Measurements from ENCODE around the gene DOCK7. TPM values are rescaled to one million over a fixed set of nuclear protein-coding genes. Genes with fewer than 3 reads are reported as not detected.

DOCK7 gene
- total RNA-seq, 1 experiment from 2014 or later: 43.6 TPM

DNA sequence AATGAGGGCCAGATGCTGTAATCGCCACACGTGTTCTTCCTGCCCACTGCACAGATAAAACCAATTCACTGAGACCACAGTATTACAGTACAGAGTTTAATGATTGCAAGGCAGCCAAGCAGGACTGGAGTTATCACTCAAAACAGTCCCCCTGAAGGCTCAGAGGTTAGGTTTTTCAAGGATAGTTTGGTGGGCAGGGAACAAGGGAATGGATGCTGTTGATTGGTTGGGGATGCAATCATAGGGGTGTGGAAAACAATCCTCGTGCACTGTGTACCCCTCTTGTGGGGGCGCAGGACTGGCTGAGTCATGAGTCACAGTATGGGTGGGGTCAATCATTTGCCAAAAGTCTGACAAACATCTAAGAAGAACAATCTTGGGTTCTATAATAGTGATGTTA, 263.8 kb downstream of the DOCK7 start:
- ChIA-PET POLR2A (no interaction called here), CTCF (no interaction called here)
- no peaks in the 10 kb centered on the region for H3K27me3 ChIP-seq (replicated peaks; ENCODE audit: control insufficient read depth, insufficient read depth, low read length)
- Mint-ChIP-seq H3K27ac (ENCODE audit: unreplicated experiment) (peak overlapping the region; percentile 78), H3K4me3 (ENCODE audit: unreplicated experiment) (no peak overlapping the region), H3K27me3 (ENCODE audit: insufficient read depth, unreplicated experiment) (no peaks in the 10 kb centered on the region), H3K36me3 (ENCODE audit: insufficient read depth, unreplicated experiment) (peaks cover 9% of the 10 kb centered on the region), H3K9me3 (ENCODE audit: unreplicated experiment) (no peaks in the 10 kb centered on the region), H3K4me1 (ENCODE audit: low read depth, unreplicated experiment) (peaks cover 12% of the 10 kb centered on the region)
- no peak overlapping the region for H3K4me3 ChIP-seq (ENCODE audit: low read depth, low read length)
- H3K4me1 ChIP-seq: peaks cover 17% of the 10 kb centered on the region
- DNase-seq: peak in 1 of 2 experiments; percentile 45
- no peaks in the 10 kb centered on the region for H3K36me3 ChIP-seq (ENCODE audit: control insufficient read depth, insufficient read depth, low read length)
- BruUV-seq (replicated peaks): no TSS peak
- no peak for TF ChIP-seq CTCF (IDR thresholded peaks at IDR 0.05; ENCODE audit: insufficient read depth in 1 of 2, low read depth in 1 of 2, low read length in 1 of 2, severe bottlenecking in 1 of 2, unreplicated experiment in 1 of 2)
- H3K9me3 ChIP-seq: no peaks in the 10 kb centered on the region
- intact Hi-C loops (cut with micrococcal nuclease; ENCODE audit: unreplicated experiment): loop anchor here (1.0 kb wide), 1 partner anchor 38 kb away; no protein-coding TSS in a partner anchor

GRCh38 chr1:62423580-62424242, 264.5 kb downstream of the DOCK7 start:
- H3K4me3 ChIP-seq (ENCODE audit: low read depth, low read length): no peak overlapping the region
- H3K4me3 Mint-ChIP-seq (ENCODE audit: unreplicated experiment): no peak overlapping the region
- H3K27me3 ChIP-seq (replicated peaks; ENCODE audit: control insufficient read depth, insufficient read depth, low read length): no peaks in the 10 kb centered on the region
- H3K27me3 Mint-ChIP-seq (ENCODE audit: insufficient read depth, unreplicated experiment): no peaks in the 10 kb centered on the region
- H3K4me1 ChIP-seq: peaks cover 17% of the 10 kb centered on the region
- H3K9me3 Mint-ChIP-seq (ENCODE audit: unreplicated experiment): no peaks in the 10 kb centered on the region
- ChIA-PET POLR2A (interaction anchor here (0.5 to 0.6 kb wide), 2 partner anchors 13 to 125 kb away, joined by 3 read pairs; no protein-coding TSS in a partner anchor), CTCF (no interaction called here)
- H3K36me3 ChIP-seq (ENCODE audit: control insufficient read depth, insufficient read depth, low read length): no peaks in the 10 kb centered on the region
- H3K4me1 Mint-ChIP-seq (ENCODE audit: low read depth, unreplicated experiment): peaks cover 12% of the 10 kb centered on the region
- no peaks in the 10 kb centered on the region for H3K9me3 ChIP-seq
- peaks cover 9% of the 10 kb centered on the region for H3K36me3 Mint-ChIP-seq (ENCODE audit: insufficient read depth, unreplicated experiment)
- no TSS peak for BruUV-seq (replicated peaks)
- peak; percentile 78 to 89 for DNase-seq
- intact Hi-C loops (cut with micrococcal nuclease; ENCODE audit: unreplicated experiment): loop anchor here (1.0 kb wide), 1 partner anchor 37 kb away; no protein-coding TSS in a partner anchor
- peak overlapping the region; percentile 78 for H3K27ac Mint-ChIP-seq (ENCODE audit: unreplicated experiment)
- no peak for TF ChIP-seq CTCF (IDR thresholded peaks at IDR 0.05; ENCODE audit: insufficient read depth in 1 of 2, low read depth in 1 of 2, low read length in 1 of 2, severe bottlenecking in 1 of 2, unreplicated experiment in 1 of 2)

- ChIA-PET CTCF (no interaction called here), POLR2A (no interaction called here)
- Mint-ChIP-seq H3K27me3 (ENCODE audit: insufficient read depth, unreplicated experiment) (no peaks in the 10 kb centered on the region), H3K4me3 (ENCODE audit: unreplicated experiment) (no peak overlapping the region), H3K27ac (ENCODE audit: unreplicated experiment) (no peak overlapping the region), H3K36me3 (ENCODE audit: insufficient read depth, unreplicated experiment) (peaks cover 9% of the 10 kb centered on the region), H3K9me3 (ENCODE audit: unreplicated experiment) (no peaks in the 10 kb centered on the region), H3K4me1 (ENCODE audit: low read depth, unreplicated experiment) (peaks cover 12% of the 10 kb centered on the region)
- intact Hi-C loops (cut with micrococcal nuclease; ENCODE audit: unreplicated experiment): no loop called here
- Histone ChIP-seq H3K36me3 (ENCODE audit: control insufficient read depth, insufficient read depth, low read length) (no peaks in the 10 kb centered on the region), H3K27me3 (replicated peaks; ENCODE audit: control insufficient read depth, insufficient read depth, low read length) (no peaks in the 10 kb centered on the region), H3K9me3 (no peaks in the 10 kb centered on the region), H3K4me1 (peaks cover 17% of the 10 kb centered on the region), H3K4me3 (ENCODE audit: low read depth, low read length) (no peak overlapping the region)
- no TSS peak for BruUV-seq (replicated peaks)
- DNase-seq: no peak
- no peak for TF ChIP-seq CTCF (IDR thresholded peaks at IDR 0.05; ENCODE audit: insufficient read depth in 1 of 2, low read depth in 1 of 2, low read length in 1 of 2, severe bottlenecking in 1 of 2, unreplicated experiment in 1 of 2)
These were observed 268.0 kb downstream of the DOCK7 start for GRCh38 chr1:62420214-62420613.
